SK-N-SH (cell line): ENCODE results near the gene CCDC40. TPM values are rescaled to one million over a fixed set of nuclear protein-coding genes. Genes with fewer than 3 reads are reported as not detected.

Experiments used
- CTCF ChIA-PET: fragments of 300-600, 350-600 bp; formaldehyde crosslinking; extraction: SDS; loops from one replicate; lab custom pipeline; 2021; lab: Yijun Ruan, JAX
- POLR2A ChIA-PET: fragments of 350-600 bp; sonication (Branson Sonifier 250); formaldehyde crosslinking; extraction: SDS; loops from one replicate; lab custom pipeline; 2020; ENCODE audit warnings: antibody characterized with exemption, inconsistent platforms; lab: Yijun Ruan, JAX
- DNase-seq: peaks from one replicate; pipeline ENCODE4 v3.0.0; 2012
- H2AFZ ChIP-seq: fragments of 200-600 bp; sonication (generic); 2 replicates; pipeline ENCODE4 v1.8.1; 2016; ENCODE audit warnings: antibody characterized with exemption, mild to moderate bottlenecking, low read depth
- H3F3A ChIP-seq: fragments of 200-600 bp; sonication (generic); replicated peaks from 2 replicates; pipeline ENCODE3; 2016; ENCODE audit warnings: antibody characterized with exemption, mild to moderate bottlenecking; ENCODE audit not compliant: insufficient read depth
- H3K27ac ChIP-seq, 2 experiments: fragments of 200-500 bp in 1 of 2; fragments of 200-600 bp in 1 of 2; sonication (Bioruptor generic) in 1 of 2; sonication (generic), shearing (Covaris generic) in 1 of 2; 2 replicates each; pipeline versions ENCODE4 v1.5.1 to v1.6.1; 2014 to 2016; ENCODE audit warnings: low read depth in 2 of 2, inconsistent platforms in 1 of 2, low read length in 1 of 2, mild to moderate bottlenecking in 1 of 2, mixed read lengths in 1 of 2
- H3K27me3 ChIP-seq: fragments of 200-600 bp; sonication (generic), shearing (Covaris generic); 2 replicates; pipeline ENCODE4 v1.6.1; 2016; ENCODE audit warnings: mixed run types; ENCODE audit not compliant: insufficient read depth
- H3K36me3 ChIP-seq, 2 experiments: fragments of 200-500 bp in 1 of 2; fragments of 200-600 bp in 1 of 2; sonication (Bioruptor generic) in 1 of 2; sonication (generic) in 1 of 2; replicated peaks in 1 of 2; 2 replicates each; pipeline versions ENCODE3 to v1.5.1; 2014 to 2016; ENCODE audit warnings: low read length in 1 of 2, mild to moderate bottlenecking in 1 of 2; ENCODE audit not compliant: insufficient read depth in 2 of 2, control insufficient read depth in 1 of 2
- H3K4me1 ChIP-seq, 2 experiments: fragments of 200-500 bp in 1 of 2; fragments of 200-600 bp in 1 of 2; sonication (Bioruptor generic) in 1 of 2; sonication (generic), shearing (Covaris generic) in 1 of 2; 2 replicates each; pipeline versions ENCODE4 v1.5.1 to v1.6.1; 2014 to 2016; ENCODE audit warnings: low read depth in 1 of 2, low read length in 1 of 2, mixed run types in 1 of 2; ENCODE audit not compliant: insufficient read depth in 2 of 2, control insufficient read depth in 1 of 2
- H3K4me2 ChIP-seq: fragments of 200-600 bp; sonication (generic), shearing (Covaris generic); 2 replicates; pipeline ENCODE4 v1.6.1; 2017; ENCODE audit warnings: mixed run types
- H3K4me3 ChIP-seq, 2 experiments: fragments of 200-500 bp in 1 of 2; fragments of 200-600 bp in 1 of 2; sonication (Bioruptor generic) in 1 of 2; sonication (generic), shearing (Covaris generic) in 1 of 2; 2 replicates each; pipeline versions ENCODE4 v1.5.1 to v1.8.1; 2014 to 2016; ENCODE audit warnings: low read depth in 2 of 2, inconsistent platforms in 1 of 2, low read length in 1 of 2, mild to moderate bottlenecking in 1 of 2, mixed read lengths in 1 of 2, moderate library complexity in 1 of 2
- H3K79me2 ChIP-seq: fragments of 200-600 bp; sonication (generic); 2 replicates; pipeline ENCODE4 v1.8.1; 2017; ENCODE audit warnings: mild to moderate bottlenecking; ENCODE audit not compliant: insufficient read depth
- H3K9ac ChIP-seq: fragments of 200-600 bp; sonication (generic); 2 replicates; pipeline ENCODE4 v1.6.1; 2017; ENCODE audit warnings: mixed run types
- H3K9me2 ChIP-seq: fragments of 200-600 bp; sonication (generic); 2 replicates; pipeline ENCODE4 v1.6.1; 2017; ENCODE audit warnings: mixed run types
- H3K9me3 ChIP-seq: fragments of 200-600 bp; sonication (generic); 2 replicates; pipeline ENCODE4 v1.6.1; 2017; ENCODE audit warnings: mixed run types, mild to moderate bottlenecking, moderate library complexity
- H4K20me1 ChIP-seq: fragments of 200-600 bp; sonication (generic); 2 replicates; pipeline ENCODE4 v1.6.1; 2017; ENCODE audit warnings: mild to moderate bottlenecking, mixed run types; ENCODE audit not compliant: insufficient read depth
- ELF1 ChIP-seq: IDR thresholded peaks from 2 replicates; pipeline ENCODE4 v1.4.0; 2012
- EP300 ChIP-seq, 2 experiments: IDR thresholded peaks; 2 replicates each; pipeline versions ENCODE4 v1.4.0 to v1.6.1; 2012; ENCODE audit warnings: borderline replicate concordance in 1 of 2, low read depth in 1 of 2, low read length in 1 of 2
- FOXJ3 ChIP-seq: sonication (generic); formaldehyde crosslinking; IDR thresholded peaks from 2 replicates; pipeline ENCODE4 v1.5.1; 2020; ENCODE audit warnings: mild to moderate bottlenecking, missing genetic modification reagents
- NFIC ChIP-seq: IDR thresholded peaks from 2 replicates; pipeline ENCODE4 v1.4.0; 2012; ENCODE audit warnings: borderline replicate concordance
- RCOR1 ChIP-seq: fragments of 150-350 bp; IDR thresholded peaks from 2 replicates; pipeline ENCODE4 v1.6.1; 2017; ENCODE audit warnings: antibody characterized with exemption, low read length
- TAF1 ChIP-seq: IDR thresholded peaks from 2 replicates; pipeline ENCODE4 v1.6.1; 2012; ENCODE audit warnings: low read depth, mild to moderate bottlenecking, low read length, moderate library complexity, borderline replicate concordance
- TEAD4 ChIP-seq: IDR thresholded peaks from 2 replicates; pipeline ENCODE4 v1.4.0; 2012; ENCODE audit warnings: mild to moderate bottlenecking, borderline replicate concordance; ENCODE audit not compliant: insufficient read depth
- WGBS: methylation state at CpG from one replicate; pipeline ENCODE4 v1.1.6; 2017; ENCODE audit warnings: low lambda C conversion rate; 5-methylcytosine and 5-hydroxymethylcytosine counted together
- polyA plus RNA-seq, 3 experiments: library from polyadenylated mRNA; depleted of rRNA; stranded (reverse); fragments of >200 nt; gene quantifications; 2 replicates each; pipeline ENCODE4 v1.2.3, GENCODE V29; 2012
- TF ChIP-seq, protein P1 (sequence below): IDR thresholded peaks from 2 replicates; pipeline ENCODE4 v1.4.0; 2012; ENCODE audit warnings: low read depth
- TF ChIP-seq, protein P2 (sequence below): fragments of 150-350 bp; IDR thresholded peaks from 2 replicates; pipeline ENCODE4 v1.6.1; 2016; ENCODE audit warnings: mild to moderate bottlenecking, low read depth, low read length
- TF ChIP-seq, protein P3 (sequence below): fragments of 200-600 bp; sonication (generic); IDR thresholded peaks from 2 replicates; pipeline ENCODE4 v1.6.1; 2017; ENCODE audit warnings: antibody characterized with exemption, mild to moderate bottlenecking, moderate library complexity
- TF ChIP-seq, protein P4 (sequence below): IDR thresholded peaks from 2 replicates; pipeline ENCODE4 v1.4.0; 2012; ENCODE audit warnings: low read depth, borderline replicate concordance
- TF ChIP-seq, protein P5 (sequence below): IDR thresholded peaks from 2 replicates; pipeline ENCODE4 v1.6.1; 2012; ENCODE audit warnings: mild to moderate bottlenecking, low read depth, low read length, moderate library complexity

CCDC40 gene
- polyA plus RNA-seq, 1 of the 3 experiments (the other 2 are of a cell fraction): 17.3 TPM

DNA sequence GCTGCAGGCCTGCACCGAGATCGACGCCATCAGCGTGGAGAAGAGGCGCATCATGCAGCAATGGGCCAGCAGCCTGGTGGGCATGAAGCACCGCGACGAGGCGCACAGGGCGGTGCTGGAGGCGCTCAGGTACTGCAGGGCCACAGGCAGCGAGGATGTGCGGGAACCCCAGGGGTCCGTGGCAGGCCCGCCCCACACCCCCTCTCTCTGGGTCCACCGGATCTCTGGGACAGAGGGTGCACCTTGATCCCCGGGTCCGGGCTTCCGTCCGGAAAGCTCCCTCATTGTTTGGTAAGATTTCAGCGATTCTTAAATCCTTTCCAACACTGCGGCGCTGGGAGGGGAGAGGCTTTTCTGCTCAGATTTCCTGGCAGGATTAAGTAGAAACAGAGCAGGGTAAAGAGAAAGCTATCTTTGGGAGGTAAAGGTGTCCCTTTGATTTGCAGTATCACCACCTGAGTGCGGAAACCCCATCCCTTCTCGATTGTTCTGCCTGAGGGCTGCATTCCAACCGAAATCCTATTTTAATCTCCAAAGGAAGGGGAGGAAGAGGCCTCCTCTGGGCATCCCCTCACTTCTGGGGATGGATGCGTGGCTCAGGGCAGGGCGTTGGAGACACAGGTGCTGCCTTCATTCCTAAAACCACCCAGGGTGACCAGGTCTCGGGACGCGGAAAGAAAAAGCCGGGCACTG, 29.2 kb downstream of the CCDC40 start:
- POLR2A ChIA-PET: no interaction called here
- Histone ChIP-seq H3K27ac (no peak overlapping the region), H3K4me2 (no peak overlapping the region), H3K79me2 (no peaks in the 10 kb centered on the region), H3K9ac (no peak overlapping the region), H3F3A (no peaks in the 10 kb centered on the region), H3K36me3 (peaks cover 0 to 4% of the 10 kb centered on the region in 2 experiments), H3K9me3 (no peaks in the 10 kb centered on the region), H3K27me3 (no peaks in the 10 kb centered on the region), H4K20me1 (no peaks in the 10 kb centered on the region), H3K9me2 (no peaks in the 10 kb centered on the region)
- DNase-seq: no peak
- 94% methylated on average over 30 of the region's 32 CpGs for WGBS
- CTCF ChIA-PET: interaction anchor here (1.0 to 2.8 kb wide), 2 partner anchors 17 to 36 kb away, joined by 4 to 9 read pairs; partner anchors contain the start of gene GAA
- TF ChIP-seq, protein P1, sequence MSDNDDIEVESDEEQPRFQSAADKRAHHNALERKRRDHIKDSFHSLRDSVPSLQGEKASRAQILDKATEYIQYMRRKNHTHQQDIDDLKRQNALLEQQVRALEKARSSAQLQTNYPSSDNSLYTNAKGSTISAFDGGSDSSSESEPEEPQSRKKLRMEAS: no peak
- TF ChIP-seq, protein P2, sequence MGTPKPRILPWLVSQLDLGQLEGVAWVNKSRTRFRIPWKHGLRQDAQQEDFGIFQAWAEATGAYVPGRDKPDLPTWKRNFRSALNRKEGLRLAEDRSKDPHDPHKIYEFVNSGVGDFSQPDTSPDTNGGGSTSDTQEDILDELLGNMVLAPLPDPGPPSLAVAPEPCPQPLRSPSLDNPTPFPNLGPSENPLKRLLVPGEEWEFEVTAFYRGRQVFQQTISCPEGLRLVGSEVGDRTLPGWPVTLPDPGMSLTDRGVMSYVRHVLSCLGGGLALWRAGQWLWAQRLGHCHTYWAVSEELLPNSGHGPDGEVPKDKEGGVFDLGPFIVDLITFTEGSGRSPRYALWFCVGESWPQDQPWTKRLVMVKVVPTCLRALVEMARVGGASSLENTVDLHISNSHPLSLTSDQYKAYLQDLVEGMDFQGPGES: no peak
- TF ChIP-seq, protein P3, sequence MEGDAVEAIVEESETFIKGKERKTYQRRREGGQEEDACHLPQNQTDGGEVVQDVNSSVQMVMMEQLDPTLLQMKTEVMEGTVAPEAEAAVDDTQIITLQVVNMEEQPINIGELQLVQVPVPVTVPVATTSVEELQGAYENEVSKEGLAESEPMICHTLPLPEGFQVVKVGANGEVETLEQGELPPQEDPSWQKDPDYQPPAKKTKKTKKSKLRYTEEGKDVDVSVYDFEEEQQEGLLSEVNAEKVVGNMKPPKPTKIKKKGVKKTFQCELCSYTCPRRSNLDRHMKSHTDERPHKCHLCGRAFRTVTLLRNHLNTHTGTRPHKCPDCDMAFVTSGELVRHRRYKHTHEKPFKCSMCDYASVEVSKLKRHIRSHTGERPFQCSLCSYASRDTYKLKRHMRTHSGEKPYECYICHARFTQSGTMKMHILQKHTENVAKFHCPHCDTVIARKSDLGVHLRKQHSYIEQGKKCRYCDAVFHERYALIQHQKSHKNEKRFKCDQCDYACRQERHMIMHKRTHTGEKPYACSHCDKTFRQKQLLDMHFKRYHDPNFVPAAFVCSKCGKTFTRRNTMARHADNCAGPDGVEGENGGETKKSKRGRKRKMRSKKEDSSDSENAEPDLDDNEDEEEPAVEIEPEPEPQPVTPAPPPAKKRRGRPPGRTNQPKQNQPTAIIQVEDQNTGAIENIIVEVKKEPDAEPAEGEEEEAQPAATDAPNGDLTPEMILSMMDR: no peak
- TF ChIP-seq EP300 (IDR thresholded peaks at IDR 0.05; ENCODE audit: borderline replicate concordance in 1 of 2, low read depth in 1 of 2, low read length in 1 of 2): no peak
- no peak for TF ChIP-seq FOXJ3 (CRISPR knock-in tag)
- TF ChIP-seq, all 33 proteins: peak for 0
- Histone ChIP-seq H3K4me1 (no peaks in the 10 kb centered on the region; a peak in 1 of 4 replicates), H2AFZ (no peak overlapping the region), H3K4me3 (no peak overlapping the region)

DNA sequence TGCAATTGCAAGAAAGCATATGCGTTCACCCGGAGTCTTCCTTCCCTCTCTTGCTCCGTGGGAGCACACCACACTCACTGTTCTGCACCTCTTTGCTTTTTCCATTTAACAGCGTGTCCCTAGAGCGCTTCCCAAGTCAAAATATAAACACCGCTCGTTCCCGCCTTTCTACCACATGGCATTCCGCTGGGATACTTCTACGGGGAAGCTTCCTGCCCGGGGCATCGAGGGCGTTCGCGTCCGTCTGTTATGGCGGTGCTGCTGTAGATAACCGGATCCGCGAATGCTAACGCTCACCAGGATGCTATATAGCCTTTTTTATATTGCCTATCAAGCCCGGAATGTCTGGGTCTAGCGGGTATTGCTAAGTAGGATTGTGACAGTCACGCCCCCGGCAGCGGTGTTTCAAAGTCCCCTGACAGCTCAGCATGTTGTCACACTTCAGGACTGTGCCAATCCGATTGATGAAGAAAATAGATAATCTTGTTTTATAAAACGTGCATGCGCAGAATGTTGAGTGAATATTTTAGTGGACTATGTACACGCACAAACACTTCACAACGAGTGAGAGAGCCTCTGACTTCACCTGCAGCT, 31.0 kb downstream of the CCDC40 start:
- H3K4me2 ChIP-seq: no peak overlapping the region
- ChIA-PET CTCF (interaction anchor here (0.8 to 2.8 kb wide), 4 partner anchors 15 to 294 kb away, joined by 3 to 17 read pairs (median 7); partner anchors contain the start of gene GAA), POLR2A (no interaction called here)
- TF ChIP-seq RCOR1 (no peak), NFIC (no peak), ELF1 (no peak), EP300 (IDR thresholded peaks at IDR 0.05; ENCODE audit: borderline replicate concordance in 1 of 2, low read depth in 1 of 2, low read length in 1 of 2) (no peak), FOXJ3 (CRISPR knock-in tag) (no peak), TAF1 (no peak), TEAD4 (no peak)
- TF ChIP-seq, protein P4, sequence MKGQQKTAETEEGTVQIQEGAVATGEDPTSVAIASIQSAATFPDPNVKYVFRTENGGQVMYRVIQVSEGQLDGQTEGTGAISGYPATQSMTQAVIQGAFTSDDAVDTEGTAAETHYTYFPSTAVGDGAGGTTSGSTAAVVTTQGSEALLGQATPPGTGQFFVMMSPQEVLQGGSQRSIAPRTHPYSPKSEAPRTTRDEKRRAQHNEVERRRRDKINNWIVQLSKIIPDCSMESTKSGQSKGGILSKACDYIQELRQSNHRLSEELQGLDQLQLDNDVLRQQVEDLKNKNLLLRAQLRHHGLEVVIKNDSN: no peak
- TF ChIP-seq, protein P2: no peak
- TF ChIP-seq, protein P5, sequence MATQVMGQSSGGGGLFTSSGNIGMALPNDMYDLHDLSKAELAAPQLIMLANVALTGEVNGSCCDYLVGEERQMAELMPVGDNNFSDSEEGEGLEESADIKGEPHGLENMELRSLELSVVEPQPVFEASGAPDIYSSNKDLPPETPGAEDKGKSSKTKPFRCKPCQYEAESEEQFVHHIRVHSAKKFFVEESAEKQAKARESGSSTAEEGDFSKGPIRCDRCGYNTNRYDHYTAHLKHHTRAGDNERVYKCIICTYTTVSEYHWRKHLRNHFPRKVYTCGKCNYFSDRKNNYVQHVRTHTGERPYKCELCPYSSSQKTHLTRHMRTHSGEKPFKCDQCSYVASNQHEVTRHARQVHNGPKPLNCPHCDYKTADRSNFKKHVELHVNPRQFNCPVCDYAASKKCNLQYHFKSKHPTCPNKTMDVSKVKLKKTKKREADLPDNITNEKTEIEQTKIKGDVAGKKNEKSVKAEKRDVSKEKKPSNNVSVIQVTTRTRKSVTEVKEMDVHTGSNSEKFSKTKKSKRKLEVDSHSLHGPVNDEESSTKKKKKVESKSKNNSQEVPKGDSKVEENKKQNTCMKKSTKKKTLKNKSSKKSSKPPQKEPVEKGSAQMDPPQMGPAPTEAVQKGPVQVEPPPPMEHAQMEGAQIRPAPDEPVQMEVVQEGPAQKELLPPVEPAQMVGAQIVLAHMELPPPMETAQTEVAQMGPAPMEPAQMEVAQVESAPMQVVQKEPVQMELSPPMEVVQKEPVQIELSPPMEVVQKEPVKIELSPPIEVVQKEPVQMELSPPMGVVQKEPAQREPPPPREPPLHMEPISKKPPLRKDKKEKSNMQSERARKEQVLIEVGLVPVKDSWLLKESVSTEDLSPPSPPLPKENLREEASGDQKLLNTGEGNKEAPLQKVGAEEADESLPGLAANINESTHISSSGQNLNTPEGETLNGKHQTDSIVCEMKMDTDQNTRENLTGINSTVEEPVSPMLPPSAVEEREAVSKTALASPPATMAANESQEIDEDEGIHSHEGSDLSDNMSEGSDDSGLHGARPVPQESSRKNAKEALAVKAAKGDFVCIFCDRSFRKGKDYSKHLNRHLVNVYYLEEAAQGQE: no peak
- H3K27ac ChIP-seq: no peak overlapping the region
- no peaks in the 10 kb centered on the region for H3K79me2 ChIP-seq
- H3K4me3 ChIP-seq: no peak overlapping the region
- no peak overlapping the region for H2AFZ ChIP-seq
- no peaks in the 10 kb centered on the region for H4K20me1 ChIP-seq
- 97% methylated on average over 31 of the region's 31 CpGs for WGBS
- peaks cover 0 to 3% of the 10 kb centered on the region in 2 experiments; a peak in 1 of 4 replicates for H3K4me1 ChIP-seq
- H3K36me3 ChIP-seq: peaks cover 0 to 4% of the 10 kb centered on the region in 2 experiments
- no peaks in the 10 kb centered on the region for H3F3A ChIP-seq
- no peaks in the 10 kb centered on the region for H3K9me2 ChIP-seq
- H3K27me3 ChIP-seq: no peaks in the 10 kb centered on the region
- H3K9me3 ChIP-seq: no peaks in the 10 kb centered on the region
- H3K9ac ChIP-seq: no peak overlapping the region
- no peak for DNase-seq
